SU-DHL-6 (cell line): Measurements from ENCODE around the gene ZBTB3.

Source experiments
- EZH2phosphoT487 ChIP-seq: fragments of 200-600 bp; sonication (generic), shearing (Covaris generic); conservative IDR thresholded peaks from 2 replicates; pipeline ENCODE4 v1.6.1; 2018; ENCODE audit warnings: mild to moderate bottlenecking, antibody characterized with exemption, low read length, moderate library complexity, mixed read lengths
- TF ChIP-seq, protein P1 (sequence below): fragments of 200-600 bp; sonication (generic); IDR thresholded peaks from one replicate; pipeline ENCODE4 v1.5.1; 2017; ENCODE audit warnings: antibody characterized with exemption, mild to moderate bottlenecking, low read length, moderate library complexity; ENCODE audit not compliant: insufficient read depth, poor library complexity, severe bottlenecking

DNA sequence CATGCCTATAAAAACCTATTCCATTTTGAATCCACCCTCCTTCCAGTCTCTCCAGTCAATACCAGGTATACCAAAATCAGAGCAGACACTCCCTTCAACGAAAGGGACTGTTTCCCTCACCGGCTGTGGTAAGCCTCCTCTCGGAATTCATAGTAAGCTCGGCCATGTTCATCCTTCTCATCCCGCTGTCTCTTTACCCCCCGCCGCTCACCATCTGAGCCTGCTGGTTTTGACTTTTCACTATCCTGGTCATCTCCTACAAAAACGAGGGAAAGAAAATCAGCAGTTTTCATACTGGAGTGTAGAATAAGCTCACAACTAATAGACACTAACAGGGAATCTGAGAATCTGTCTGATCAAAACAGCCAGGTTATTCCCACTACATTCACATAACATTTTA, 29.8 kb downstream of the ZBTB3 start:
- TF ChIP-seq, protein P1, sequence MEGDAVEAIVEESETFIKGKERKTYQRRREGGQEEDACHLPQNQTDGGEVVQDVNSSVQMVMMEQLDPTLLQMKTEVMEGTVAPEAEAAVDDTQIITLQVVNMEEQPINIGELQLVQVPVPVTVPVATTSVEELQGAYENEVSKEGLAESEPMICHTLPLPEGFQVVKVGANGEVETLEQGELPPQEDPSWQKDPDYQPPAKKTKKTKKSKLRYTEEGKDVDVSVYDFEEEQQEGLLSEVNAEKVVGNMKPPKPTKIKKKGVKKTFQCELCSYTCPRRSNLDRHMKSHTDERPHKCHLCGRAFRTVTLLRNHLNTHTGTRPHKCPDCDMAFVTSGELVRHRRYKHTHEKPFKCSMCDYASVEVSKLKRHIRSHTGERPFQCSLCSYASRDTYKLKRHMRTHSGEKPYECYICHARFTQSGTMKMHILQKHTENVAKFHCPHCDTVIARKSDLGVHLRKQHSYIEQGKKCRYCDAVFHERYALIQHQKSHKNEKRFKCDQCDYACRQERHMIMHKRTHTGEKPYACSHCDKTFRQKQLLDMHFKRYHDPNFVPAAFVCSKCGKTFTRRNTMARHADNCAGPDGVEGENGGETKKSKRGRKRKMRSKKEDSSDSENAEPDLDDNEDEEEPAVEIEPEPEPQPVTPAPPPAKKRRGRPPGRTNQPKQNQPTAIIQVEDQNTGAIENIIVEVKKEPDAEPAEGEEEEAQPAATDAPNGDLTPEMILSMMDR: no peak
- no peak for TF ChIP-seq EZH2phosphoT487
